HEK293 (cell line): Measurements from ENCODE around the gene MACC1.
A peak's percentile ranks its signal among the peaks of the same experiment; 100 is the strongest.
"Not testable (repeated sequence)": the region's sequence is repeated elsewhere in the genome, so short reads cannot be mapped to it uniquely, and the experiment has no call there.

Experiments used
- CTCF ChIA-PET: fragments of 350-600 bp; formaldehyde crosslinking; extraction: SDS; loops from one replicate; lab custom pipeline; 2021; ENCODE audit warnings: antibody characterized with exemption; lab: Yijun Ruan, JAX
- POLR2A ChIA-PET: fragments of 300-600 bp; formaldehyde crosslinking; extraction: SDS; loops from one replicate; lab custom pipeline; 2020; ENCODE audit warnings: antibody characterized with exemption, inconsistent platforms; lab: Yijun Ruan, JAX
- H3K27ac ChIP-seq: fragments of 200-500 bp; sonication (Bioruptor generic); 2 replicates; pipeline ENCODE4 v1.5.1; 2014; ENCODE audit warnings: low read depth, low read length, control low read depth, inconsistent platforms; ENCODE audit errors: extremely low read depth
- H3K36me3 ChIP-seq, 2 experiments: fragments of 200-500 bp in 1 of 2; sonication (Bioruptor generic) in 1 of 2; 1 replicate in 1 of 2; 2 replicates in 1 of 2; pipeline ENCODE4 v1.5.1; 2014 to 2017; ENCODE audit warnings: inconsistent platforms in 2 of 2, low read length in 2 of 2; ENCODE audit not compliant: control insufficient read depth in 2 of 2, insufficient read depth in 1 of 2
- H3K4me1 ChIP-seq: fragments of 200-500 bp; sonication (Bioruptor generic); 2 replicates; pipeline ENCODE4 v1.5.1; 2014; ENCODE audit warnings: mild to moderate bottlenecking, low read length, inconsistent platforms; ENCODE audit not compliant: control insufficient read depth, insufficient read depth
- H3K4me3 ChIP-seq: 2 replicates; pipeline ENCODE4 v1.5.1; 2011; ENCODE audit warnings: low read depth, mild to moderate bottlenecking, control low read depth, low read length, moderate library complexity
- H3K9me3 ChIP-seq: fragments of 200-500 bp; sonication (Bioruptor generic); 2 replicates; pipeline ENCODE4 v1.5.1; 2014; ENCODE audit warnings: low read depth, low read length, inconsistent platforms; ENCODE audit not compliant: control insufficient read depth, insufficient read depth
- ELK4 ChIP-seq: IDR thresholded peaks from 2 replicates; pipeline ENCODE4 v1.6.1; 2011; ENCODE audit warnings: mild to moderate bottlenecking, low read depth, low read length, borderline replicate concordance
- MEIS1 ChIP-seq: sonication (generic); formaldehyde crosslinking; IDR thresholded peaks from 2 replicates; pipeline ENCODE4 v1.8.1; 2022; ENCODE audit warnings: missing genetic modification reagents, mild to moderate bottlenecking, borderline replicate concordance
- MYNN ChIP-seq: fragments of 450-650 bp; formaldehyde crosslinking; IDR thresholded peaks from 2 replicates; pipeline ENCODE4 v1.5.1; 2016; ENCODE audit warnings: missing biosample characterization, missing genetic modification characterization, borderline replicate concordance
- SETDB1 ChIP-seq: IDR thresholded peaks from one replicate; pipeline ENCODE4 v1.6.1; 2017; ENCODE audit warnings: mild to moderate bottlenecking, low read length, moderate library complexity, mixed read lengths; ENCODE audit not compliant: insufficient read length
- SP2 ChIP-seq: fragments of 450-650 bp; formaldehyde crosslinking; IDR thresholded peaks from 2 replicates; pipeline ENCODE4 v1.5.1; 2016; ENCODE audit warnings: missing biosample characterization, missing genetic modification characterization
- ZNF19 ChIP-seq: fragments of 450-650 bp; formaldehyde crosslinking; IDR thresholded peaks from 2 replicates; pipeline ENCODE4; 2016; ENCODE audit warnings: missing biosample characterization, missing genetic modification characterization, low read depth
- ZNF202 ChIP-seq: fragments of 450-650 bp; formaldehyde crosslinking; IDR thresholded peaks from 2 replicates; pipeline ENCODE4 v1.5.1; 2016; ENCODE audit warnings: missing biosample characterization, missing genetic modification characterization, borderline replicate concordance
- ZNF350 ChIP-seq: fragments of 450-650 bp; formaldehyde crosslinking; IDR thresholded peaks from 2 replicates; pipeline ENCODE4 v1.5.0; 2017; ENCODE audit warnings: missing biosample characterization, mild to moderate bottlenecking, missing genetic modification characterization
- ZNF449 ChIP-seq: fragments of 450-650 bp; formaldehyde crosslinking; IDR thresholded peaks from 2 replicates; pipeline ENCODE4 v1.5.1; 2017; ENCODE audit warnings: missing biosample characterization, mild to moderate bottlenecking, missing genetic modification characterization, moderate library complexity
- ZNF510 ChIP-seq: fragments of 450-650 bp; formaldehyde crosslinking; IDR thresholded peaks from 2 replicates; pipeline ENCODE4 v1.5.1; 2018; ENCODE audit warnings: mild to moderate bottlenecking, missing genetic modification characterization, missing biosample characterization; ENCODE audit not compliant: insufficient replicate concordance
- ZNF530 ChIP-seq: fragments of 450-650 bp; formaldehyde crosslinking; IDR thresholded peaks from 2 replicates; pipeline ENCODE4 v1.5.1; 2016; ENCODE audit warnings: low read depth, missing biosample characterization, missing genetic modification characterization
- ZNF585B ChIP-seq: fragments of 450-650 bp; formaldehyde crosslinking; IDR thresholded peaks from 2 replicates; pipeline ENCODE4 v1.5.1; 2016; ENCODE audit warnings: missing biosample characterization, missing genetic modification characterization
- ZNF600 ChIP-seq: fragments of 450-650 bp; formaldehyde crosslinking; IDR thresholded peaks from 2 replicates; pipeline ENCODE4 v1.5.1; 2016; ENCODE audit warnings: missing biosample characterization, missing genetic modification characterization
- ZNF621 ChIP-seq: fragments of 450-650 bp; formaldehyde crosslinking; IDR thresholded peaks from 2 replicates; pipeline ENCODE4 v1.5.1; 2017; ENCODE audit warnings: missing biosample characterization, missing genetic modification characterization
- ZNF623 ChIP-seq: fragments of 450-650 bp; formaldehyde crosslinking; IDR thresholded peaks from 2 replicates; pipeline ENCODE4 v1.5.1; 2016; ENCODE audit warnings: missing biosample characterization, missing genetic modification characterization
- ZNF626 ChIP-seq: fragments of 450-650 bp; sonication (Bioruptor Pico); formaldehyde crosslinking; IDR thresholded peaks from 2 replicates; pipeline ENCODE4 v1.5.1; 2018; ENCODE audit warnings: missing biosample characterization, missing genetic modification characterization, inconsistent platforms
- ZNF658 ChIP-seq: fragments of 450-650 bp; formaldehyde crosslinking; IDR thresholded peaks from 2 replicates; pipeline ENCODE4; 2016; ENCODE audit warnings: missing biosample characterization, missing genetic modification characterization
- ZSCAN4 ChIP-seq: fragments of 450-650 bp; formaldehyde crosslinking; IDR thresholded peaks from 2 replicates; pipeline ENCODE4 v1.5.1; 2017; ENCODE audit warnings: missing biosample characterization, missing genetic modification characterization

Gene MACC1

GRCh38 chr7:20208651-20209307 lies 8.4 kb downstream of the MACC1 start:
- Histone ChIP-seq H3K4me3 (no peak overlapping the region), H3K27ac (no peak overlapping the region), H3K4me1 (no peaks in the 10 kb centered on the region), H3K9me3 (no peaks in the 10 kb centered on the region), H3K36me3 (no peaks in the 10 kb centered on the region)
- ChIA-PET CTCF (interaction anchor here (0.6 kb wide), 1 partner anchor 313 kb away, joined by 3 read pairs; no protein-coding TSS in a partner anchor), POLR2A (no interaction called here)
- TF ChIP-seq SETDB1 = peak; percentile 43
- TF ChIP-seq ZNF510 (tag by site-specific recombination) = no peak
- TF ChIP-seq ZNF585B (tag by site-specific recombination) = peak; percentile 85

- H3K9me3 ChIP-seq, H3K36me3 ChIP-seq, H3K4me3 ChIP-seq, POLR2A ChIA-PET, H3K27ac ChIP-seq, H3K4me1 ChIP-seq, CTCF ChIA-PET: not testable (repeated sequence)
Measured at GRCh38 chr7:20207811-20208210, 9.4 kb downstream of the MACC1 start.

GRCh38 chr7:20206104-20206896 lies 10.9 kb downstream of the MACC1 start:
- POLR2A ChIA-PET = no interaction called here
- TF ChIP-seq ZNF530 (tag by site-specific recombination) (no peak), ZNF621 (tag by site-specific recombination) (no peak), ZNF626 (no peak), ZNF600 (no peak), MYNN (no peak), ZNF449 (tag by site-specific recombination) (no peak), ZNF350 (tag by site-specific recombination) (no peak), ZNF19 (no peak), ZNF623 (tag by site-specific recombination) (no peak), ZNF658 (no peak), ELK4 (no peak), ZSCAN4 (no peak), MEIS1 (no peak), SP2 (tag by site-specific recombination) (no peak), ZNF202 (tag by site-specific recombination) (no peak)
- TF ChIP-seq, all 188 proteins: peak for 0
- H3K4me3 ChIP-seq = no peak overlapping the region
- H3K4me1 ChIP-seq = no peaks in the 10 kb centered on the region
- no peaks in the 10 kb centered on the region for H3K36me3 ChIP-seq
- CTCF ChIA-PET = interaction anchor here (0.5 kb wide), 1 partner anchor 30 kb away, joined by 3 read pairs; no protein-coding TSS in a partner anchor
- H3K9me3 ChIP-seq = no peaks in the 10 kb centered on the region
- no peak overlapping the region for H3K27ac ChIP-seq
